OCI-LY3 (cell line): ENCODE results near the gene FYTTD1.

Source experiments
- CTCF ChIP-seq: fragments of 200-600, 300-600 bp; sonication (generic); IDR thresholded peaks from 2 replicates; pipeline ENCODE4 v1.5.1; 2014; ENCODE audit warnings: antibody characterized with exemption, low read length, low read depth
- EZH2phosphoT487 ChIP-seq: fragments of 200-600 bp; shearing (Covaris generic); IDR thresholded peaks from 2 replicates; pipeline ENCODE4 v1.6.1; 2018; ENCODE audit warnings: antibody characterized with exemption, mixed run types, low read depth

- TF ChIP-seq CTCF (no peak), EZH2phosphoT487 (no peak)
These were observed 61.2 kb downstream of the FYTTD1 start for GRCh38 chr3:197810901-197811300.
